ENCODE measurements around the gene SUPT6H.

DNA sequence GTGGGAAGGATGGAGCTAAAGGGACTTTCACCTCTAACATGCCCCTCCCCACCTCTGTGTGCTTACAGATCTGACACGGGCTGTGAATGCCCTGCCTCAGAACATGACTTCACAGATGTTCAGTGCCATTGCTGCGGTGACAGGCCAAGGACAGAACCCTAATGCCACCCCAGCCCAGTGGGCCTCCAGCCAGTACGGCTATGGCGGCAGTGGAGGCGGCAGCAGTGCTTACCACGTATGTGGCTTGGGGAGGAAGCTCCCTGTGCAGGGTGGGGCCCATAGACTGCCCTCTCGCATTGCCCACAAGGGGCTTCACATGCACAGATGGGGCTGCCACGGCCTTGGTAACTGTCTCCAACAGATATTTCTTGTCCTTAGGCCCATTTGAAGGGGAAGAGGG, 38.3 kb downstream of the SUPT6H start:
- TF ChIP-seq POLR2A (IDR thresholded peaks at IDR 0.05; ENCODE audit: extremely low read depth, insufficient read length) (no peak), MYC (IDR thresholded peaks at IDR 0.05; ENCODE audit: low read depth, low read length) (no peak)
- TF ChIP-seq, protein P1, sequence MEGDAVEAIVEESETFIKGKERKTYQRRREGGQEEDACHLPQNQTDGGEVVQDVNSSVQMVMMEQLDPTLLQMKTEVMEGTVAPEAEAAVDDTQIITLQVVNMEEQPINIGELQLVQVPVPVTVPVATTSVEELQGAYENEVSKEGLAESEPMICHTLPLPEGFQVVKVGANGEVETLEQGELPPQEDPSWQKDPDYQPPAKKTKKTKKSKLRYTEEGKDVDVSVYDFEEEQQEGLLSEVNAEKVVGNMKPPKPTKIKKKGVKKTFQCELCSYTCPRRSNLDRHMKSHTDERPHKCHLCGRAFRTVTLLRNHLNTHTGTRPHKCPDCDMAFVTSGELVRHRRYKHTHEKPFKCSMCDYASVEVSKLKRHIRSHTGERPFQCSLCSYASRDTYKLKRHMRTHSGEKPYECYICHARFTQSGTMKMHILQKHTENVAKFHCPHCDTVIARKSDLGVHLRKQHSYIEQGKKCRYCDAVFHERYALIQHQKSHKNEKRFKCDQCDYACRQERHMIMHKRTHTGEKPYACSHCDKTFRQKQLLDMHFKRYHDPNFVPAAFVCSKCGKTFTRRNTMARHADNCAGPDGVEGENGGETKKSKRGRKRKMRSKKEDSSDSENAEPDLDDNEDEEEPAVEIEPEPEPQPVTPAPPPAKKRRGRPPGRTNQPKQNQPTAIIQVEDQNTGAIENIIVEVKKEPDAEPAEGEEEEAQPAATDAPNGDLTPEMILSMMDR (IDR thresholded peaks at IDR 0.05; ENCODE audit: low read depth, low read length): no peak
- TF ChIP-seq, protein P2, sequence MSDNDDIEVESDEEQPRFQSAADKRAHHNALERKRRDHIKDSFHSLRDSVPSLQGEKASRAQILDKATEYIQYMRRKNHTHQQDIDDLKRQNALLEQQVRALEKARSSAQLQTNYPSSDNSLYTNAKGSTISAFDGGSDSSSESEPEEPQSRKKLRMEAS (IDR thresholded peaks at IDR 0.05; ENCODE audit: low read depth, low read length): no peak
